ENCODE data around the gene ZNF275.
"Not testable (repeated sequence)": the region's sequence is repeated elsewhere in the genome, so short reads cannot be mapped to it uniquely, and the experiment has no call there.

Gene ZNF275

GRCh38 chrX:153388722-153389459 lies 54.9 kb downstream of the ZNF275 start:
- DNase-seq: no peak

GRCh38 chrX:153389460-153389768 lies 55.5 kb downstream of the ZNF275 start:
- not testable (repeated sequence) for DNase-seq

- no peak for DNase-seq
Observed at GRCh38 chrX:153392642-153393321, 58.8 kb downstream of the ZNF275 start.

GRCh38 chrX:153394612-153395011 lies 60.7 kb downstream of the ZNF275 start:
- DNase-seq: no peak

- DNase-seq: no peak
Observed at GRCh38 chrX:153395613-153396319, 61.8 kb downstream of the ZNF275 start.

GRCh38 chrX:153396320-153397195 lies 62.6 kb downstream of the ZNF275 start:
- DNase-seq: no peak

GRCh38 chrX:153397256-153397960 lies 63.5 kb downstream of the ZNF275 start:
- DNase-seq: no peak

GRCh38 chrX:153398275-153398960 lies 64.5 kb downstream of the ZNF275 start:
- DNase-seq: no peak

- peak; percentile 61 to 68 for DNase-seq
Observed at GRCh38 chrX:153400146-153401132, 66.5 kb downstream of the ZNF275 start.

- no peak for DNase-seq
Observed at GRCh38 chrX:153401133-153401764, 67.3 kb downstream of the ZNF275 start, which contains the start of gene PNMA6E. TSS of gene PNMA6E (minus strand) at chrX:153401350. CDS start at chrX:153398849, 2,501 bp downstream.
